ENCODE results near the gene ATP1B1. TPM values are rescaled to one million over a fixed set of nuclear protein-coding genes. Genes with fewer than 3 reads are reported as not detected.

The ATP1B1 gene
- total and polyA plus RNA-seq, 2 of the 8 experiments (the other 6 are each of a cell fraction or from before 2014, with no cell fraction given), result 16.3 to 76.5 TPM

GRCh38 chr1:169138866-169139670 lies 32.6 kb downstream of the ATP1B1 start (continued):
- TF ChIP-seq CHD7 (IDR thresholded peaks at IDR 0.05; ENCODE audit: insufficient replicate concordance, low read length) (no peak), SIN3A (conservative IDR thresholded peaks at IDR 0.05 in 1 of 2, IDR thresholded peaks at IDR 0.05 in 1 of 2; ENCODE audit: low read depth in 1 of 2, low read length in 2 of 2) (no peak), RBBP5 (IDR thresholded peaks at IDR 0.05; ENCODE audit: borderline replicate concordance, low read depth, low read length) (no peak), EZH2 (IDR thresholded peaks at IDR 0.05; ENCODE audit: low read depth, low read length, severe bottlenecking) (no peak), GTF2F1 (IDR thresholded peaks at IDR 0.05; ENCODE audit: borderline replicate concordance, low read depth, low read length) (no peak), POLR2A (IDR thresholded peaks at IDR 0.05; ENCODE audit: control extremely low read depth in 1 of 2, low read depth in 2 of 2, low read length in 2 of 2) (no peak), RAD21 (IDR thresholded peaks at IDR 0.05 in 1 of 2, conservative IDR thresholded peaks at IDR 0.05 in 1 of 2; ENCODE audit: low read depth in 2 of 2, low read length in 2 of 2) (peak in 1 of 2 experiments; percentile 25; a peak in 1 of 4 replicates), BRCA1 (IDR thresholded peaks at IDR 0.05; ENCODE audit: low read depth, low read length) (no peak), TEAD4 (IDR thresholded peaks at IDR 0.05; ENCODE audit: low read depth, low read length) (0 out of 2 replicates have a peak, but pooled peaks have one; percentile 28)

Data from H1 (cell line).